GM12878 (cell line): ENCODE measurements around the gene SARM1. TPM values are rescaled to one million over a fixed set of nuclear protein-coding genes. Genes with fewer than 3 reads are reported as not detected.

Source experiments
- ATAC-seq: fragments of 200-7000 bp; cut with Tn5 transposase; 3 replicates; pipeline ENCODE4 v1.9.1; 2020; ENCODE audit warnings: mild to moderate bottlenecking, moderate library complexity
- BruUV-seq: library from RNA; stranded (reverse); fragments of 400-500 nt; replicated peaks from 2 replicates; lab custom pipeline; 2021; lab: Mats Ljungman, UMichigan
- CTCF ChIA-PET: fragments of 300-600 bp; sonication (Branson Sonifier 250); formaldehyde crosslinking; extraction: SDS; loops from one replicate; lab custom pipeline; 2021; ENCODE audit warnings: inconsistent platforms; lab: Yijun Ruan, JAX
- POLR2A ChIA-PET: fragments of 350-600 bp; formaldehyde crosslinking; extraction: SDS; loops from one replicate; lab custom pipeline; 2021; ENCODE audit warnings: inconsistent platforms; lab: Charles Lee
- RAD21 ChIA-PET: fragments of 300-600 bp; sonication (Branson Sonifier 250); formaldehyde crosslinking; loops from one replicate; lab custom pipeline; 2023; ENCODE audit warnings: antibody characterized with exemption; ENCODE audit not compliant: unreplicated experiment; lab: Charles Lee
- SMC1A ChIA-PET: fragments of 300-600 bp; sonication (Branson Sonifier 250); formaldehyde crosslinking; loops from one replicate; lab custom pipeline; 2023; ENCODE audit not compliant: unreplicated experiment, uncharacterized antibody; lab: Charles Lee
- DNase-seq: peaks from one replicate; pipeline ENCODE4 v3.0.0-alpha.2; 2011; ENCODE audit warnings: low read depth, low spot score
- FAIRE-seq: peaks from 3 replicates; lab custom pipeline; 2011; peaks lifted over from hg19 to GRCh38; lab: Jason Lieb, UNC
- H2AFZ ChIP-seq: 2 replicates; pipeline ENCODE4 v1.6.0; 2011; ENCODE audit warnings: low read depth, low read length, control low read depth; ENCODE audit not compliant: control insufficient read depth
- H3K27ac ChIP-seq: 2 replicates; pipeline ENCODE4 v1.5.1; 2011; ENCODE audit warnings: control low read depth; ENCODE audit not compliant: control insufficient read depth, insufficient read depth
- H3K27me3 ChIP-seq, 2 experiments: replicated peaks in 1 of 2; 2 replicates each; pipeline versions ENCODE4 v1.6.0 to v1.6.1; 2011; ENCODE audit warnings: low read length in 1 of 2; ENCODE audit not compliant: control insufficient read depth in 2 of 2, insufficient read depth in 2 of 2
- H3K36me3 ChIP-seq, 2 experiments: 2 replicates each; pipeline ENCODE4 v1.5.1; 2011; ENCODE audit warnings: low read length in 1 of 2; ENCODE audit not compliant: control insufficient read depth in 2 of 2, insufficient read depth in 2 of 2
- H3K4me1 ChIP-seq: 2 replicates; pipeline ENCODE4 v1.6.1; 2011; ENCODE audit warnings: mild to moderate bottlenecking, low read length, moderate library complexity, mixed read lengths; ENCODE audit not compliant: control insufficient read depth, insufficient read depth
- H3K4me2 ChIP-seq: 2 replicates; pipeline ENCODE4 v1.6.0; 2011; ENCODE audit warnings: control low read depth; ENCODE audit not compliant: control insufficient read depth, insufficient read depth
- H3K4me3 ChIP-seq: fragments of 200-600 bp; sonication (generic); 2 replicates; pipeline ENCODE4 v1.5.1; 2016
- H3K79me2 ChIP-seq: 2 replicates; pipeline ENCODE4 v1.6.0; 2011; ENCODE audit warnings: low read length; ENCODE audit not compliant: control insufficient read depth, insufficient read depth
- H3K9ac ChIP-seq: 2 replicates; pipeline ENCODE4 v1.8.0; 2011; ENCODE audit warnings: low read length, control low read depth, mixed read lengths; ENCODE audit not compliant: control insufficient read depth, insufficient read depth
- H3K9me3 ChIP-seq: replicated peaks from 3 replicates; pipeline ENCODE4 v1.5.1; 2011; ENCODE audit warnings: mild to moderate bottlenecking, low read length; ENCODE audit not compliant: control insufficient read depth, insufficient read depth
- H4K20me1 ChIP-seq: 2 replicates; pipeline ENCODE4 v1.6.0; 2011; ENCODE audit not compliant: control insufficient read depth, insufficient read depth
- BHLHE40 ChIP-seq, 2 experiments: fragments of 450-650 bp in 1 of 2; IDR thresholded peaks; 2 replicates each; pipeline ENCODE4 v1.6.1; 2011 to 2017; ENCODE audit warnings: low read depth in 2 of 2, borderline replicate concordance in 1 of 2, improper control_type of control experiment in 1 of 2, low read length in 1 of 2, mild to moderate bottlenecking in 1 of 2
- BMI1 ChIP-seq: fragments of 450-650 bp; IDR thresholded peaks from 2 replicates; pipeline ENCODE4 v1.6.1; 2016; ENCODE audit warnings: mild to moderate bottlenecking, moderate library complexity, borderline replicate concordance
- E4F1 ChIP-seq: fragments of 450-650 bp; IDR thresholded peaks from 2 replicates; pipeline ENCODE4 v1.6.1; 2018; ENCODE audit warnings: borderline replicate concordance, mild to moderate bottlenecking; ENCODE audit not compliant: partially characterized antibody
- EED ChIP-seq: sonication (generic); IDR thresholded peaks from 2 replicates; pipeline ENCODE4 v1.6.1; 2016; ENCODE audit warnings: antibody characterized with exemption, low read depth
- ESRRA ChIP-seq: IDR thresholded peaks from 2 replicates; pipeline ENCODE4 v1.6.1; 2012; ENCODE audit warnings: mild to moderate bottlenecking, low read length, improper control_type of control experiment
- GABPA ChIP-seq: IDR thresholded peaks from 2 replicates; pipeline ENCODE4 v1.6.1; 2014; ENCODE audit warnings: antibody characterized with exemption, low read depth, mild to moderate bottlenecking, inconsistent platforms
- IRF5 ChIP-seq: fragments of 450-650 bp; IDR thresholded peaks from 2 replicates; pipeline ENCODE4 v1.6.1; 2017; ENCODE audit warnings: borderline replicate concordance
- JUND ChIP-seq: IDR thresholded peaks from 2 replicates; pipeline ENCODE4 v1.6.1; 2012; ENCODE audit warnings: low read depth, mild to moderate bottlenecking, low read length, improper control_type of control experiment, moderate library complexity
- KLF5 ChIP-seq: fragments of 450-650 bp; IDR thresholded peaks from 2 replicates; pipeline ENCODE4 v1.6.1; 2014; ENCODE audit warnings: mild to moderate bottlenecking; ENCODE audit not compliant: partially characterized antibody
- MXI1 ChIP-seq: fragments of 150-350 bp; IDR thresholded peaks from 2 replicates; pipeline ENCODE4 v1.6.1; 2011; ENCODE audit warnings: low read depth, mild to moderate bottlenecking, inconsistent platforms, low read length, improper control_type of control experiment
- PML ChIP-seq: IDR thresholded peaks from 2 replicates; pipeline ENCODE4 v1.6.1; 2012; ENCODE audit warnings: low read length, inconsistent platforms
- RAD51 ChIP-seq: fragments of 450-650 bp; IDR thresholded peaks from 2 replicates; pipeline ENCODE4 v1.6.1; 2016; ENCODE audit warnings: moderate library complexity, mild to moderate bottlenecking, inconsistent platforms
- SMAD5 ChIP-seq: IDR thresholded peaks from 2 replicates; pipeline ENCODE4 v1.6.1; 2016; ENCODE audit warnings: antibody characterized with exemption, low read depth
- SMARCA5 ChIP-seq: fragments of 450-650 bp; IDR thresholded peaks from 2 replicates; pipeline ENCODE4 v1.6.1; 2017; ENCODE audit warnings: mild to moderate bottlenecking
- SPI1 ChIP-seq: IDR thresholded peaks from 2 replicates; pipeline ENCODE4 v1.6.1; 2011; ENCODE audit warnings: low read depth, mild to moderate bottlenecking, low read length, moderate library complexity, borderline replicate concordance; ENCODE audit not compliant: insufficient read depth
- SREBF1 ChIP-seq: IDR thresholded peaks from 2 replicates; pipeline ENCODE4 v1.6.1; 2012; ENCODE audit warnings: mild to moderate bottlenecking, low read length
- ZNF274 ChIP-seq: IDR thresholded peaks from one replicate; pipeline ENCODE4 v1.8.0; 2011; ENCODE audit not compliant: insufficient read length, insufficient read depth
- ZNF622 ChIP-seq: fragments of 450-650 bp; IDR thresholded peaks from 2 replicates; pipeline ENCODE4 v1.6.1; 2017; ENCODE audit warnings: mild to moderate bottlenecking, inconsistent platforms
- WGBS: methylation state at CpG from one replicate; pipeline ENCODE4 v1.1.6; 2016; ENCODE audit warnings: low lambda C conversion rate; ENCODE audit not compliant: insufficient replicate concordance, insufficient coverage; ENCODE audit errors: missing lambda C conversion rate; 5-methylcytosine and 5-hydroxymethylcytosine counted together
- in situ Hi-C: fragments of 300-500 bp; cut with MboI; formaldehyde crosslinking; loops from 9 replicates; pipeline ENCODE4 v1.14.3; 2018; ENCODE audit warnings: mixed read lengths
- intact Hi-C: fragments of 100-400 bp; cut with micrococcal nuclease; formaldehyde crosslinking; loops from one replicate; pipeline ENCODE4 v1.14.2; 2022; ENCODE audit not compliant: unreplicated experiment
- polyA plus RNA-seq, 11 experiments: library from polyadenylated mRNA; depleted of rRNA in 4 of 11; unstranded in 6 of 11; stranded (reverse) in 5 of 11; fragments of >200 nt; fragmentation: Nextera tagmentation in 4 of 11; fragmentation: Illumina TruSeq in 1 of 11; extraction: Ambion mirVana in 4 of 11; extraction: Trizol in 1 of 11; gene quantifications; 1 replicate in 1 of 11; 2 replicates in 10 of 11; pipeline versions ENCODE4 v1.2.1 to v1.2.3, GENCODE V29; 2011 to 2016; ENCODE audit warnings: inconsistent platforms in 2 of 11, missing spikeins in 2 of 11, low read depth in 1 of 11
- total RNA-seq, 4 experiments: library from RNA; depleted of rRNA in 3 of 4; stranded (reverse); fragments of >200 nt in 3 of 4; fragmentation: Illumina TruSeq in 1 of 4; extraction: Trizol in 1 of 4; gene quantifications; 2 replicates each; pipeline versions ENCODE4 v1.2.1 to v1.2.3, GENCODE V29; 2013 to 2021
- TF ChIP-seq, protein P1 (sequence below): IDR thresholded peaks from 2 replicates; pipeline ENCODE4 v1.6.1; 2012; ENCODE audit warnings: low read depth, low read length, improper control_type of control experiment

Gene SARM1
- total and polyA plus RNA-seq, 10 of the 15 experiments (the other 5 are each of a cell fraction or from before 2014, with no cell fraction given): 0.56 to 25.3 (median 11.9) TPM

DNA sequence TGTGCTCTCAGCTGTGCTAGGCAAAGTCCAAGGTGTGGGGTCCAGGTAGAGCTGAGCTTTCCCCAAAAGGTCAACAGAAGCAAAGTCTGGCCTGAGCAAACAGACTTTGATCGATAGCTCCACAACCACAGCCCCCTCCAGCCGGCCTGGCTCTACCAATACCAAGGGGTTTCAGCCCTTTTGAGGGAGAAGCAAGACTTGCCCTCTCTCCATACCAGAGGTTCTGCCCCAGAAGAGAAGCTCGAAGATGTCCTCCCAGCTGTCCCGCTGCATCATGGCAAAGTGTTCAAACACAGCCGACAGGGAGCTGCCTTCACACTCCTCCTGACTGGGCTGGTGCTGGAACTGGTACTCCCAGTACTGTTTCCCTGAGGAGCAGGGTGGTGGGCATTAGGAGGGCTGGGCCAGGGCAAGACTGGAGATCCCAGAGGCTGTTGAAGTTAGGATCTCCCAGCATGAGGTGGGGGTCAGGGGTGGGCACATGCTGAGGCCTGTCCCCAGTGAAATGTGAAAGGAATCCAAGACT lies 3.1 kb upstream of the SARM1 start:
- Histone ChIP-seq H3K4me3 (no peak overlapping the region), H3K27ac (no peak overlapping the region), H4K20me1 (peaks cover 3% of the 10 kb centered on the region; the same call in 1 of the 2 replicates), H3K4me2 (no peak overlapping the region), H3K9me3 (no peaks in the 10 kb centered on the region), H3K79me2 (peaks cover 2% of the 10 kb centered on the region; the same call in 1 of the 2 replicates), H2AFZ (no peak overlapping the region), H3K4me1 (peaks cover 7% of the 10 kb centered on the region), H3K36me3 (no peaks in the 10 kb centered on the region; a peak in 1 of 4 replicates), H3K9ac (no peak overlapping the region), H3K27me3 (no peaks in the 10 kb centered on the region)
- no peak for ATAC-seq
- FAIRE-seq: no peak
- RAD21 ChIA-PET: no interaction called here
- TF ChIP-seq MXI1 (no peak), EED (no peak), SMAD5 (no peak), SPI1 (no peak), BHLHE40 (IDR thresholded peaks at IDR 0.05; ENCODE audit: borderline replicate concordance in 1 of 2, low read depth in 2 of 2, low read length in 1 of 2) (no peak), SREBF1 (no peak), BMI1 (no peak), E4F1 (no peak), JUND (no peak), SMARCA5 (no peak), ZNF622 (no peak), PML (no peak), IRF5 (no peak), ZNF274 (no peak), GABPA (no peak), KLF5 (no peak), RAD51 (no peak), ESRRA (no peak)
- TF ChIP-seq, protein P1, sequence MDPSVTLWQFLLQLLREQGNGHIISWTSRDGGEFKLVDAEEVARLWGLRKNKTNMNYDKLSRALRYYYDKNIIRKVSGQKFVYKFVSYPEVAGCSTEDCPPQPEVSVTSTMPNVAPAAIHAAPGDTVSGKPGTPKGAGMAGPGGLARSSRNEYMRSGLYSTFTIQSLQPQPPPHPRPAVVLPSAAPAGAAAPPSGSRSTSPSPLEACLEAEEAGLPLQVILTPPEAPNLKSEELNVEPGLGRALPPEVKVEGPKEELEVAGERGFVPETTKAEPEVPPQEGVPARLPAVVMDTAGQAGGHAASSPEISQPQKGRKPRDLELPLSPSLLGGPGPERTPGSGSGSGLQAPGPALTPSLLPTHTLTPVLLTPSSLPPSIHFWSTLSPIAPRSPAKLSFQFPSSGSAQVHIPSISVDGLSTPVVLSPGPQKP: no peak
- SMC1A ChIA-PET: interaction anchor here (0.9 kb wide), 1 partner anchor 10 kb away, joined by 4 read pairs; the partner anchor contains the start of gene POLDIP2
- 56% methylated on average over 5 of the region's 5 CpGs for WGBS
- intact Hi-C loops: no loop called here
- BruUV-seq: no TSS peak
- POLR2A ChIA-PET: interaction anchor here (2.1 kb wide), 1 partner anchor 11 kb away, joined by 8 read pairs; the partner anchor contains the start of gene POLDIP2
- in situ Hi-C loops: no loop called here
- no peak for DNase-seq
- CTCF ChIA-PET: no interaction called here
